Fibroblast of villous mesenchyme (primary cell): ENCODE measurements around the gene SRXN1. TPM values are rescaled to one million over a fixed set of nuclear protein-coding genes. Genes with fewer than 3 reads are reported as not detected.

ENCODE experiments used
- DNase-seq: peaks from one replicate; pipeline ENCODE4 v3.0.0-alpha.2; 2010; ENCODE audit warnings: low read depth
- H3K4me3 ChIP-seq: 2 replicates; pipeline ENCODE4 v1.5.1; 2011; ENCODE audit warnings: low read depth, mild to moderate bottlenecking, low read length
- total RNA-seq: library from RNA; depleted of rRNA; stranded (reverse); fragments of >200 nt; gene quantifications from 2 replicates; pipeline ENCODE4 v1.2.3, GENCODE V29; 2012
- TF ChIP-seq, protein P1 (sequence below): IDR thresholded peaks from 2 replicates; pipeline ENCODE4 v1.5.1; 2012; ENCODE audit warnings: low read depth, mild to moderate bottlenecking, low read length; ENCODE audit not compliant: insufficient read depth

SRXN1 gene
- total RNA-seq, 1 donor = 35.4 TPM

DNA sequence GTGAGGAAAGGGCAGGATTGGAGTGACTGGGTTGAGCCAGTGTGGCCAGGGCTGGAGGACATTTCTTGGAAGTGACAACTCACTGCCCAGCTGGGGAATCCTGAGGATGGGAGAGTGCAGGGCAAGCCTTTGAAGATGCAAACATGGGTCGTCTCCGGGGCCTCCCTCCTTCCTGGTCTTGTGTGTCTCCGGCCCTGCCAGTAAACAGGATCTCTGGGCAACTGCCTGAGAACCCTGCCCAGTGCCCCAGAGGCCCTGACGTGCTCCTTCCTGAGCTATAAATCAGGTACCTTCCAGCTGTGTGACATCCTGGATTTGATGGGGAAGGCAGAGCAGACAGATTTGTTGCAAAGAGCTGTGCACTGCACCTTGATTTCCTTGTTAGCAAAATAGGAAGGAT lies 30.0 kb downstream of the SRXN1 start:
- no peak overlapping the region for H3K4me3 ChIP-seq
- TF ChIP-seq, protein P1, sequence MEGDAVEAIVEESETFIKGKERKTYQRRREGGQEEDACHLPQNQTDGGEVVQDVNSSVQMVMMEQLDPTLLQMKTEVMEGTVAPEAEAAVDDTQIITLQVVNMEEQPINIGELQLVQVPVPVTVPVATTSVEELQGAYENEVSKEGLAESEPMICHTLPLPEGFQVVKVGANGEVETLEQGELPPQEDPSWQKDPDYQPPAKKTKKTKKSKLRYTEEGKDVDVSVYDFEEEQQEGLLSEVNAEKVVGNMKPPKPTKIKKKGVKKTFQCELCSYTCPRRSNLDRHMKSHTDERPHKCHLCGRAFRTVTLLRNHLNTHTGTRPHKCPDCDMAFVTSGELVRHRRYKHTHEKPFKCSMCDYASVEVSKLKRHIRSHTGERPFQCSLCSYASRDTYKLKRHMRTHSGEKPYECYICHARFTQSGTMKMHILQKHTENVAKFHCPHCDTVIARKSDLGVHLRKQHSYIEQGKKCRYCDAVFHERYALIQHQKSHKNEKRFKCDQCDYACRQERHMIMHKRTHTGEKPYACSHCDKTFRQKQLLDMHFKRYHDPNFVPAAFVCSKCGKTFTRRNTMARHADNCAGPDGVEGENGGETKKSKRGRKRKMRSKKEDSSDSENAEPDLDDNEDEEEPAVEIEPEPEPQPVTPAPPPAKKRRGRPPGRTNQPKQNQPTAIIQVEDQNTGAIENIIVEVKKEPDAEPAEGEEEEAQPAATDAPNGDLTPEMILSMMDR = no peak
- no peak for DNase-seq

- H3K4me3 ChIP-seq = no peak overlapping the region
- DNase-seq = no peak
- TF ChIP-seq, protein P1 = no peak
Observed at GRCh38 chr20:622161-622560, 30.8 kb downstream of the SRXN1 start.

GRCh38 chr20:621125-621756 lies 31.8 kb downstream of the SRXN1 start:
- TF ChIP-seq, protein P1 = no peak
- H3K4me3 ChIP-seq = no peak overlapping the region
- no peak for DNase-seq

- TF ChIP-seq, protein P1 = no peak
- H3K4me3 ChIP-seq = no peak overlapping the region
- no peak for DNase-seq
Observed at GRCh38 chr20:620246-620645, 32.8 kb downstream of the SRXN1 start.

GRCh38 chr20:618980-619379 lies 34.0 kb downstream of the SRXN1 start:
- DNase-seq = no peak
- no peak overlapping the region for H3K4me3 ChIP-seq
- TF ChIP-seq, protein P1 = no peak

DNA sequence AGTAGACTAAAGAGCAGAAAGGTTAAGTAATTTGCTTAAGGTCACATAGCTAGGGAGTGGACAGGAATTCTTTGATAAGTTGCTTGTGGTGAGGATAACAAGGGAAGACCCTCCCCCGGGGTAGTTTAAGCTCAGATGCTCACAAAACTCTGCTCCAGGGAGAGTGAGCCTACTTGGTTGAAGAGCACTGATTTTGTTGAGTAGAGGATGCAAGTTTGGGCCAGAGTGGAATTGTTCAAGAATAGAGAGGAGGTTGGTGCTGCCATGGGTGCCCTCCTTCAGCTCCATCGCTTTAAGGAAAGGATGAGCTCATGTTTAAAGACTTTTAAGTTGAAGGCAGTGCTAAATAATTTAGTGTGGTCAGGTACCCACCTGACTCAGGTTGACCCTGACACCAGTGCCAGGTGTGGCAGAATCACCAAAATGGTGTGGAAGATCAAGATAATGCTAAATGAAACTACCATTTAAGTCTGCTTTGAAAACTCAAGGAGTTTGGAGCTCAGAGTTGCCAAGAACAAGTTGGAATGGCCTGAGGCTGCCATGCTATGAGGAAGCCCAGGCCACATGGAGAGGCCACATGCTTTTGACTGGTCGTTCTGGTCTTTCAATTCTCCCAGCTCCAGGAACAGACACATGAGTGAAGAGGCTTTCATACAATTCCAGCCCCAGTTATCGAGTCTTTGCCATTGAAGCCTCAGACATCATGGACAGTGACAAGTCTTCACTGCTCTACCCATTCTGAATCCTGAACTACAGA lies 34.9 kb downstream of the SRXN1 start:
- DNase-seq = no peak
- TF ChIP-seq, protein P1 = no peak
- no peak overlapping the region for H3K4me3 ChIP-seq

DNA sequence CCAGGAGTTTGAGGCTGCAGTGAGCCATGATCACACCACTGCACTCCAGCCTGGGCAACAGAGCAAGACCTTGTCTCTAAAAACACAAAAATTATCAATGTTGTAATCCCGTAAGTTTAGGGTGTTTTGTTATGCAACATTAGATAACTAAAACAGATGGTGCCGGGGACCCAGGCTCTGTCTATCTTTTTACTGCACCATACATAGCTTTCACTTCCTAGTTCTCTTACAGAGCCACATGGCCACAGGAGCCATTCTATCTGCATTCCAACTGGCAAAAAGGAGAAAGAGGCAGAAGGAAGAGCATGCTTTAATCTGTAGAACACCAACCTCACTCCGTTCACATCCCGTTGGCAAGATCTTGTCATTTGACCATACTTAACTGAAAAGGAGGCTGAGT lies 37.5 kb downstream of the SRXN1 start:
- peak; percentile 5 for DNase-seq
- TF ChIP-seq, protein P1 = no peak
- H3K4me3 ChIP-seq = no peak overlapping the region
